Stomach (tissue), 4 donors: ENCODE results near the gene ELP1.

Source experiments
- EP300 ChIP-seq: sonication (generic); formaldehyde crosslinking; IDR thresholded peaks from one replicate; pipeline ENCODE4 v1.6.1; 2017; ENCODE audit warnings: antibody characterized with exemption
- POLR2A ChIP-seq, 4 donors: fragments of 450-650 bp; IDR thresholded peaks; one replicate each; pipeline ENCODE4 v1.6.1; 2016; ENCODE audit warnings: antibody characterized with exemption in 4 of 4, control low read depth in 2 of 4, mild to moderate bottlenecking in 1 of 4, moderate library complexity in 1 of 4
- POLR2AphosphoS5 ChIP-seq, 3 donors: sonication (generic); formaldehyde crosslinking; IDR thresholded peaks; one replicate each; pipeline ENCODE4 v1.6.1; 2016; ENCODE audit warnings: antibody characterized with exemption in 3 of 3
- TF ChIP-seq, protein P1 (sequence below), 7 experiments: fragments of 450-650 bp in 4 of 7; fragments of 200-600 bp in 3 of 7; sonication (generic) in 3 of 7; IDR thresholded peaks; one replicate each; pipeline ENCODE4 v1.5.1; 2016 to 2019; ENCODE audit warnings: antibody characterized with exemption in 7 of 7, control low read depth in 2 of 7, mild to moderate bottlenecking in 1 of 7

DNA sequence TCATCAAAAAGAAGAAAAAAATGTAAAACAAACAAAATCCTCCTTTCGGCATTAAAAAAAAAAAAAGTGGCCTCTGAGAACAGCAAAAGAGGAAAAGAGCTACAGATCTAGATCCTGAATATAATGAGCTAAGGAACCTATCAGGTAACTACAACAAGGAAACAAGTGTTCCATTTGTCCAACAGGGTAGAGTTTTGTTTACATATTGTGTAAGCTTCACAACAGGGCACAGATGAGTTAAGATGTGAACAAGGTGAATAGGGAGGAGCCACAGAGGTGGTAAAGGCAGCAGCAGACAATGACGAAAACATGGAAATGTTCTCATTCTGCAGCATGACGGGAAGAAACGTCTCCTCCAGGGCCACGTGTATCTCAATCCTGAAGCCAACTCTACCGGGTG lies 14.4 kb downstream of the ELP1 start:
- no peak for TF ChIP-seq POLR2A (IDR thresholded peaks at IDR 0.05)
- TF ChIP-seq EP300 = no peak
- TF ChIP-seq, protein P1, sequence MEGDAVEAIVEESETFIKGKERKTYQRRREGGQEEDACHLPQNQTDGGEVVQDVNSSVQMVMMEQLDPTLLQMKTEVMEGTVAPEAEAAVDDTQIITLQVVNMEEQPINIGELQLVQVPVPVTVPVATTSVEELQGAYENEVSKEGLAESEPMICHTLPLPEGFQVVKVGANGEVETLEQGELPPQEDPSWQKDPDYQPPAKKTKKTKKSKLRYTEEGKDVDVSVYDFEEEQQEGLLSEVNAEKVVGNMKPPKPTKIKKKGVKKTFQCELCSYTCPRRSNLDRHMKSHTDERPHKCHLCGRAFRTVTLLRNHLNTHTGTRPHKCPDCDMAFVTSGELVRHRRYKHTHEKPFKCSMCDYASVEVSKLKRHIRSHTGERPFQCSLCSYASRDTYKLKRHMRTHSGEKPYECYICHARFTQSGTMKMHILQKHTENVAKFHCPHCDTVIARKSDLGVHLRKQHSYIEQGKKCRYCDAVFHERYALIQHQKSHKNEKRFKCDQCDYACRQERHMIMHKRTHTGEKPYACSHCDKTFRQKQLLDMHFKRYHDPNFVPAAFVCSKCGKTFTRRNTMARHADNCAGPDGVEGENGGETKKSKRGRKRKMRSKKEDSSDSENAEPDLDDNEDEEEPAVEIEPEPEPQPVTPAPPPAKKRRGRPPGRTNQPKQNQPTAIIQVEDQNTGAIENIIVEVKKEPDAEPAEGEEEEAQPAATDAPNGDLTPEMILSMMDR (IDR thresholded peaks at IDR 0.05) = no peak
- TF ChIP-seq POLR2AphosphoS5 (IDR thresholded peaks at IDR 0.05) = no peak
